Stimulated activated CD4-positive, alpha-beta T cell treated with anti-CD3 and anti-CD28 coated beads, Interleukin-4, amount 100 ng/mL, for 4 hours (primary cell): ENCODE results near the gene RABL6.
A peak's percentile ranks its signal among the peaks of the same experiment; 100 is the strongest.

Source experiments
- DNase-seq, 2 experiments: peaks; one replicate each; pipeline ENCODE4 v3.0.0-alpha.2; 2020

The RABL6 gene

GRCh38 chr9:136848393-136849037 lies 40.8 kb downstream of the RABL6 start:
- peak in 1 of 2 experiments; percentile 13 for DNase-seq

GRCh38 chr9:136849038-136849959 lies 41.6 kb downstream of the RABL6 start, which contains the start of gene PHPT1:
Gene PHPT1 (plus strand): TSS chr9:136849409. CDS start chr9:136849431, 22 bp downstream.
- DNase-seq: peak; percentile 92 to 97

- DNase-seq: no peak
Observed at GRCh38 chr9:136849960-136850865, 42.5 kb downstream of the RABL6 start.

GRCh38 chr9:136850866-136851775 lies 43.4 kb downstream of the RABL6 start:
- DNase-seq: no peak

- no peak for DNase-seq
Observed at GRCh38 chr9:136851941-136852663, 44.4 kb downstream of the RABL6 start, which contains the start of gene MAMDC4. Gene MAMDC4 (plus strand): TSS chr9:136852346. CDS start chr9:136852417, 71 bp downstream.

- no peak for DNase-seq
Observed at GRCh38 chr9:136852664-136853595, 45.2 kb downstream of the RABL6 start.

- no peak for DNase-seq
Observed at GRCh38 chr9:136853596-136854112, 45.9 kb downstream of the RABL6 start.

GRCh38 chr9:136854113-136854841 lies 46.5 kb downstream of the RABL6 start:
- DNase-seq: no peak

- DNase-seq: no peak
Observed at GRCh38 chr9:136854842-136855460, 47.2 kb downstream of the RABL6 start.

- no peak for DNase-seq
Observed at GRCh38 chr9:136855461-136856078, 47.8 kb downstream of the RABL6 start.

- DNase-seq: no peak
Observed at GRCh38 chr9:136856079-136856476, 48.3 kb downstream of the RABL6 start.

GRCh38 chr9:136856541-136857141 lies 48.9 kb downstream of the RABL6 start:
- DNase-seq: no peak

GRCh38 chr9:136857166-136857565 lies 49.4 kb downstream of the RABL6 start:
- no peak for DNase-seq

- no peak for DNase-seq
Observed at GRCh38 chr9:136857581-136858412, 50.0 kb downstream of the RABL6 start.

- DNase-seq: no peak
Observed at GRCh38 chr9:136858452-136858843, 50.7 kb downstream of the RABL6 start.
